C4-2B (cell line): ENCODE measurements around the gene SYNE4.

Experiments used
- H3K27ac ChIP-seq: fragments of 450-650 bp; 2 replicates; pipeline ENCODE4 v1.5.1; 2017
- ZFX ChIP-seq: fragments of 450-650 bp; IDR thresholded peaks from 2 replicates; pipeline ENCODE4 v1.6.1; 2017
- TF ChIP-seq, protein P1 (sequence below): fragments of 450-650 bp; conservative IDR thresholded peaks from 2 replicates; pipeline ENCODE4 v1.5.1; 2017; ENCODE audit warnings: mild to moderate bottlenecking

The SYNE4 gene

DNA sequence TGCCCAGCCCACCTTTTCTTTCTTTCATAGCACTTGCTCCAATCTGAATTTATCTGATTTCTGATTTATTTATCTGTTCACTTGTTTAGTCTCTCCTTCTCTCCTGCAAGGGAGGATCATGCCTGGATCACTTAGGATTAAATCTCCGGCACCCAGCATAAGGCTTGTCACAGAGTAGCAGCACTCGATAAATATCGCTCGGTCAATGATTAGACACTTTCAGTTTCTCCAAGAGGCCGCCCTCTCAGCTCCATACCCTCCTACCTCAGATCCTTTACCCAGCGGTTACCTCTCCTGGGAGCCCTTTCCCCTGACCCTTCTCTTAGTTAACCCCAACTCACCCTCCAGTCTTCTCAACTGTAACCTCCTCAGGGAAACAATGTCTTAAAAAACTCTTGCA, 22.7 kb upstream of the SYNE4 start:
- TF ChIP-seq, protein P1, sequence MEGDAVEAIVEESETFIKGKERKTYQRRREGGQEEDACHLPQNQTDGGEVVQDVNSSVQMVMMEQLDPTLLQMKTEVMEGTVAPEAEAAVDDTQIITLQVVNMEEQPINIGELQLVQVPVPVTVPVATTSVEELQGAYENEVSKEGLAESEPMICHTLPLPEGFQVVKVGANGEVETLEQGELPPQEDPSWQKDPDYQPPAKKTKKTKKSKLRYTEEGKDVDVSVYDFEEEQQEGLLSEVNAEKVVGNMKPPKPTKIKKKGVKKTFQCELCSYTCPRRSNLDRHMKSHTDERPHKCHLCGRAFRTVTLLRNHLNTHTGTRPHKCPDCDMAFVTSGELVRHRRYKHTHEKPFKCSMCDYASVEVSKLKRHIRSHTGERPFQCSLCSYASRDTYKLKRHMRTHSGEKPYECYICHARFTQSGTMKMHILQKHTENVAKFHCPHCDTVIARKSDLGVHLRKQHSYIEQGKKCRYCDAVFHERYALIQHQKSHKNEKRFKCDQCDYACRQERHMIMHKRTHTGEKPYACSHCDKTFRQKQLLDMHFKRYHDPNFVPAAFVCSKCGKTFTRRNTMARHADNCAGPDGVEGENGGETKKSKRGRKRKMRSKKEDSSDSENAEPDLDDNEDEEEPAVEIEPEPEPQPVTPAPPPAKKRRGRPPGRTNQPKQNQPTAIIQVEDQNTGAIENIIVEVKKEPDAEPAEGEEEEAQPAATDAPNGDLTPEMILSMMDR = no peak
- no peak for TF ChIP-seq ZFX
- H3K27ac ChIP-seq = no peak overlapping the region

DNA sequence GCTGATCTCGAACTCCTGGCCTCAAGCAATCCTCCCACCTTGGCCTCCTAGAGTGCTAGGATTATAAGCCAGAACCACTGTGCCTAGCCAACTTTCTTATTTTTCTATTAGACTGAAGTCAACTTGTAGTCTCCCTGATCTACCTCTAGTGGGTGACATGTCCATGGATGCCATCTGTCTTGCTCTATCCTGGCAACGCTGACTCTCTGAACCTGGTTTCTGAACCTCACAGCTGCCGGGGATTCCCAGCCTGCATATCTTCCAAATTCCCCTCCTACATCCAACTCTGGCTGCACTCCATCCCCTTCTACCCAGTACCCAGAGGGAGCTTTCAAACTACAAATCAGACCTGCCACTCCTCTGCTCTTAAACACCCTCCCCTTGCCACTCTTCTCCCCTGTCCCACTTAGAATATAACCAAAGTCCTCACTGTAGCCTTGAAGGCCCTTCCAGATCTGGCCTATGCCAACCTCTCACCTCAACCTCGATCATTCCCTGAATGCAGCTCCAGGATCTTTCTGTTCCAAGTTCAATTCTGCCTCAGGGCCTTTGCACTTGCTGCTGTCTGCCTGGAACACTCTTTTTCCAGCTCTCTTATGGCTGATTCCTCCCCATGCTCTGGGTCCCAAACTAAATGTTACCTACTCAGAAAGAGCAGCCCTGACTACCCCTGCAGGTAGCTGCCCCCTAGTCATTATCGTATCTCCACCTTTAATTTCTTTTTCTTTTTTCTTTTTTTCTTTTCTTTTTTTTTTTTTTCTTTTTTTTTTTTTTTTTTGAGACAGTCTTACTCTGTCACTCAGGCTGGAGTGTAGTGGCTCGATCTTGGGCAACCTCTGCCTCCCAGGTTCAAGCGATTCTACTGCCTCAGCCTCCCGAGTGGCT, 21.9 kb upstream of the SYNE4 start:
- no peak overlapping the region for H3K27ac ChIP-seq
- no peak for TF ChIP-seq ZFX
- TF ChIP-seq, protein P1 = no peak

DNA sequence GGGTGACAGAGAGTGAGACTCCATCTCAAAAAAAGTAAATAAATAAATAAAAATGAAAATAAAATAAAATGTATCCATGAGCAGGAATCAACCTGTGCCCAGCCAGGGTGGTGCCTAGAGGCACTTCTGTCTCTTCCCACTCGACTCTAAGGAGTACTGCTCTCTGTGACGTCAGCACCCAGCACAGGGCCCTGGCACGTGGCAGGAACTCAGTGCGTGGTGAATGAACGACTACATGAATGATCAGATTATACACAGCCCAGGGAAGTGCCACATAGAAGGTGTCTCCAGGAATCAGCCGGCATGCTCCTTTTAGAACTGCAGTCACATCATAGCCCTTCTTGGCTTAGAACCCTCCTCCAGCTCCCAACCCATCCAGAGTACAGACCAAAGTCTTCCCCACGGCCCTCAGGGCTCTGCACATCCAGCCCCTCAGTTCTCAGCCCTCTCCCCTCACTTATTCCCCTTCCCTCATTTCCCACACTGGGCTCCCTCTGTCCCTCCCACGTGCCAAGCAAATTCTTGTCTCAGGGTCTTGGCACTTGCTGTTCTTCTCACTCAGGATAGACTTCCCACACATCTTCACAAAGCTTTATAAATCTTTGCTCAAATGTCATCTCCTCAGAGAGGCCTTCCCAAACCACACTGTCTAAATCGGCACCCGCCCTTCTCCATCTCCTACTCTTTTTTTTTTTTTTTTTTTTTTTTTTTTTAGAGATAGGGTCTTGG, 19.9 kb upstream of the SYNE4 start:
- H3K27ac ChIP-seq = no peak overlapping the region
- TF ChIP-seq, protein P1 = no peak
- no peak for TF ChIP-seq ZFX

DNA sequence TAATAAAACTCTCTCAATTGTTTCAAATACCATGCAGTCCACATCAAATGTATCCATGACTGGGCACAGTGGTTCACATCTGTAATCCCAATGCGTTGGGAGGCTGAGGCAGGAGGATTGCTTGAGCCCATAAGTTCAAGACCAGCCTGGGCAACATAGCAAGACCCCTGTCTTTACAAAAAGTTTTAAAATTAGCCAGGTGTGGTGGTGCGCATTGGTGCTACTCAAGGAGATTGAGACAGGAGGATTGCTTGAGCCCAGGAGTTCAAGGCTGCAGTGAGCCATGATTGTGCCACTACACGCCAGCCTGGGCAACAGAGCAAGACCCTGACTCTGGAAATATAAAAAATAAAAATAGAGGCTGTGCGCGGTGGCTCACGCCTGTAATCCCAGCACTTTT, 19.1 kb upstream of the SYNE4 start:
- TF ChIP-seq, protein P1 = no peak
- TF ChIP-seq ZFX = no peak
- no peak overlapping the region for H3K27ac ChIP-seq

DNA sequence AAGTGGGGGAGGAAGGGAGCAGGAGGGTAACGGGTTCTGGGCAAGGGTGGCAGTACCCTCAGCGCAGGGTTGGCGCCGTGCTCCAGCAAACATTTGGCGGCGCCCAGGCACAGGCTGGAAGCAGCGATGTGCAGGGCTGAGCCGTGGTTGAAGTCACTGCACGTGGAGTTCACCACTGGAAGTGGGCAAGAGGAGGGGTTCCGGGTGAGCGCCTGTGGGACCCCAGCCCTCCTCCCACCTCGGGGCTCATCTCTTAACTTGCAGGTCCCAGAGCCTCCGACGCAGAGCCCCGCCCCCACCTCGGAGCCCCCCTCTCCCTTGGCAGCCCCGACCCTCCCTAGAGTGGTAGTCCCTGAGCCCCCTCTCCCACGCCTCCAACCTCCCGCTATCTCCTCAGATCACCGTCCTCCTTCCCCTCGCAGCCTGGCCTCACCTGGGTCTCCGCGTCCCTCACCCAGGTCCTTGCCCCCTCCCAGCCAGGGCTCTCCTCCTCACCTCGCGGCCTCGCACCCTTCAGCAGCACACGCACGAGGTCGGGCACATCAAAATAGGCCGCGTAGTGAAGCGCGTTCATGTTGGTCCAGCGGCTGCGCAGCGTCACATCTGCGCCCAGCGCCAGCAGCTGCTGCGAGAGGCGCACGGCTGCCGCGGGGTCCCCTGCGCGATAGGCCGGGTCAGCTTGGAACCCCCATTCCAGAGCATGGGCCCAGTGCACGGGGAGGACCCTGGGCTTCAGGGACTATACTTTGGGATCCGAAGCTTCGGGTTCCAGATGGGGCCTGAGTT, 17.7 kb upstream of the SYNE4 start:
- H3K27ac ChIP-seq = no peak overlapping the region
- TF ChIP-seq ZFX = no peak
- TF ChIP-seq, protein P1 = no peak

DNA sequence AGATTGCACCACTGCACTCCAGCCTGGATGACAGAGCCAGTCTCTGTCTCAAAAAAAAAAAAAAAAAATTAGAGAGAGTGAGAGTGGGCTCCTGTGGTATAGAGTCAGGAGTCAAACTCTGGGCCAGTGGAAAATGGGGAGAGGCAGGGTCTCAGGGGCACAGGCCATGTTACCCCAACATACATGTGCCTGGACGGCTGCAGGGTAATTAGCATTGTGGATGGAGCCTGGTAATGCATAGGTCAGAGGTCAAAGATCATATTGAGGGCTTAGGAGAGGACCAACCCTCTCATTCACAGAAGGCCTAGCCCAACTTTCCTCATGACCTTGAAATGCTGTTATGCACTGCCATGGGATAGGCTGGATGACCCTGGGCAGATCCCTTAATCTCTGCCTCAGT, 16.9 kb upstream of the SYNE4 start:
- no peak overlapping the region for H3K27ac ChIP-seq
- no peak for TF ChIP-seq ZFX
- TF ChIP-seq, protein P1 = no peak
